IMR-90 (cell line): Measurements from ENCODE around the gene GALNT8. TPM values are rescaled to one million over a fixed set of nuclear protein-coding genes. Genes with fewer than 3 reads are reported as not detected.

Experiments
- ATAC-seq: fragments of 200-7000 bp; cut with Tn5 transposase; 2 replicates; pipeline ENCODE4 v1.9.1; 2020; ENCODE audit warnings: low read depth, mild to moderate bottlenecking, moderate library complexity
- BruUV-seq: library from RNA; stranded (reverse); fragments of 400-500 nt; replicated peaks from 2 replicates; lab custom pipeline; 2021; lab: Mats Ljungman, UMichigan
- CTCF ChIA-PET: fragments of 300-600 bp; formaldehyde crosslinking; extraction: SDS; loops from one replicate; lab custom pipeline; 2021; ENCODE audit warnings: antibody characterized with exemption; lab: Yijun Ruan, JAX
- POLR2A ChIA-PET: fragments of 300-600 bp; sonication (Branson Sonifier 250); formaldehyde crosslinking; loops from one replicate; lab custom pipeline; 2022; ENCODE audit warnings: antibody characterized with exemption; ENCODE audit not compliant: unreplicated experiment; lab: Charles Lee
- DNase-seq: peaks from one replicate; pipeline ENCODE4 v3.0.0; 2013
- H2AFZ ChIP-seq: replicated peaks from 2 replicates; pipeline ENCODE3; 2013; ENCODE audit warnings: low read length, mild to moderate bottlenecking; ENCODE audit not compliant: poor library complexity
- H2AK5ac ChIP-seq: 2 replicates; pipeline ENCODE4 v1.6.1; 2013; ENCODE audit warnings: low read depth, low read length, inconsistent platforms
- H2AK9ac ChIP-seq: replicated peaks from 2 replicates; pipeline ENCODE3; 2013; ENCODE audit warnings: mild to moderate bottlenecking, low read depth, low read length, moderate library complexity; ENCODE audit not compliant: poor library complexity
- H2BK120ac ChIP-seq: 2 replicates; pipeline ENCODE4 v1.6.1; 2013; ENCODE audit warnings: low read depth, low read length, inconsistent platforms
- H2BK15ac ChIP-seq: 3 replicates; pipeline ENCODE4 v1.6.1; 2013; ENCODE audit warnings: low read depth, low read length, inconsistent platforms
- H2BK20ac ChIP-seq: 2 replicates; pipeline ENCODE4 v1.6.1; 2013; ENCODE audit warnings: low read depth, mild to moderate bottlenecking, inconsistent platforms, low read length, moderate library complexity
- H2BK5ac ChIP-seq: 2 replicates; pipeline ENCODE4 v1.6.1; 2013; ENCODE audit warnings: mild to moderate bottlenecking, low read depth, low read length, inconsistent platforms; ENCODE audit not compliant: poor library complexity, severe bottlenecking
- H3K14ac ChIP-seq: replicated peaks from 2 replicates; pipeline ENCODE4 v1.6.1; 2013; ENCODE audit warnings: low read depth, low read length, inconsistent platforms
- H3K18ac ChIP-seq: 2 replicates; pipeline ENCODE4 v1.6.1; 2013; ENCODE audit warnings: low read depth, low read length, control low read depth
- H3K23ac ChIP-seq: 2 replicates; pipeline ENCODE4 v1.6.1; 2013; ENCODE audit warnings: low read depth, low read length, inconsistent platforms
- H3K27ac ChIP-seq: 2 replicates; pipeline ENCODE4 v1.5.1; 2013; ENCODE audit warnings: mild to moderate bottlenecking, control low read depth, low read length; ENCODE audit not compliant: insufficient read depth
- H3K27me3 ChIP-seq: 2 replicates; pipeline ENCODE4 v1.6.1; 2013; ENCODE audit warnings: low read length; ENCODE audit not compliant: control insufficient read depth, insufficient read depth
- H3K36me3 ChIP-seq: 2 replicates; pipeline ENCODE4 v1.6.1; 2013; ENCODE audit warnings: low read length, mixed read lengths; ENCODE audit not compliant: control insufficient read depth, insufficient read depth
- H3K4ac ChIP-seq: 2 replicates; pipeline ENCODE4 v1.6.1; 2013; ENCODE audit warnings: low read depth, low read length, inconsistent platforms
- H3K4me1 ChIP-seq: 2 replicates; pipeline ENCODE4 v1.6.1; 2013; ENCODE audit warnings: low read length, mixed read lengths; ENCODE audit not compliant: control insufficient read depth, insufficient read depth
- H3K4me2 ChIP-seq: 2 replicates; pipeline ENCODE4 v1.6.1; 2013; ENCODE audit warnings: low read depth, mild to moderate bottlenecking, control low read depth, low read length, moderate library complexity
- H3K4me3 ChIP-seq: 2 replicates; pipeline ENCODE4 v1.5.1; 2013; ENCODE audit warnings: low read depth, mild to moderate bottlenecking, control low read depth, low read length, moderate library complexity; ENCODE audit not compliant: insufficient read depth
- H3K56ac ChIP-seq: 2 replicates; pipeline ENCODE4 v1.6.1; 2013; ENCODE audit warnings: low read length, inconsistent platforms; ENCODE audit not compliant: insufficient read depth; ENCODE audit errors: extremely low read depth
- H3K79me1 ChIP-seq, 2 experiments: 2 replicates each; pipeline ENCODE4 v1.6.1; 2013; ENCODE audit warnings: low read length in 2 of 2, inconsistent platforms in 1 of 2, low read depth in 1 of 2
- H3K9ac ChIP-seq: 2 replicates; pipeline ENCODE4 v1.6.1; 2013; ENCODE audit warnings: low read depth, low read length, control low read depth
- H3K9me1 ChIP-seq: 2 replicates; pipeline ENCODE4 v1.6.1; 2013; ENCODE audit warnings: low read length, inconsistent platforms; ENCODE audit not compliant: insufficient read depth
- H3K9me3 ChIP-seq: 2 replicates; pipeline ENCODE4 v1.6.1; 2013; ENCODE audit warnings: low read length; ENCODE audit not compliant: control insufficient read depth, insufficient read depth
- H4K20me1 ChIP-seq: 2 replicates; pipeline ENCODE4 v1.6.1; 2013; ENCODE audit warnings: low read length, inconsistent platforms; ENCODE audit not compliant: insufficient read depth
- H4K5ac ChIP-seq: 2 replicates; pipeline ENCODE4 v1.6.1; 2013; ENCODE audit warnings: mild to moderate bottlenecking, low read depth, low read length, control low read depth
- H4K8ac ChIP-seq, 2 experiments: 2 replicates each; pipeline ENCODE4 v1.6.1; 2013; ENCODE audit warnings: low read depth in 2 of 2, low read length in 2 of 2, control low read depth in 1 of 2, inconsistent platforms in 1 of 2
- H4K91ac ChIP-seq: 2 replicates; pipeline ENCODE4 v1.6.1; 2013; ENCODE audit warnings: low read depth, low read length, inconsistent platforms; ENCODE audit not compliant: insufficient read depth
- BHLHE40 ChIP-seq: fragments of 150-350 bp; IDR thresholded peaks from 2 replicates; pipeline ENCODE4 v1.6.1; 2016; ENCODE audit warnings: mild to moderate bottlenecking, low read depth, low read length
- CEBPB ChIP-seq: IDR thresholded peaks from 2 replicates; pipeline ENCODE4 v1.6.1; 2012; ENCODE audit warnings: low read depth, low read length, improper control_type of control experiment
- CHD1 ChIP-seq: IDR thresholded peaks from 2 replicates; pipeline ENCODE4 v1.6.1; 2012; ENCODE audit warnings: low read depth, low read length, improper control_type of control experiment
- MAFK ChIP-seq: IDR thresholded peaks from 2 replicates; pipeline ENCODE4 v1.6.1; 2012; ENCODE audit warnings: low read depth, low read length, improper control_type of control experiment
- MAZ ChIP-seq: IDR thresholded peaks from 2 replicates; pipeline ENCODE4 v1.6.1; 2012; ENCODE audit warnings: low read depth, mild to moderate bottlenecking, low read length, improper control_type of control experiment, moderate library complexity, borderline replicate concordance
- MXI1 ChIP-seq: IDR thresholded peaks from 2 replicates; pipeline ENCODE4 v1.6.1; 2012; ENCODE audit warnings: low read depth, mild to moderate bottlenecking, low read length, moderate library complexity, borderline replicate concordance
- NFE2L2 ChIP-seq: fragments of 150-350 bp; IDR thresholded peaks from 2 replicates; pipeline ENCODE4 v1.6.1; 2016; ENCODE audit warnings: low read depth, mild to moderate bottlenecking, low read length
- POLR2A ChIP-seq: IDR thresholded peaks from 2 replicates; pipeline ENCODE4 v1.6.1; 2012; ENCODE audit warnings: mild to moderate bottlenecking, low read depth, low read length
- RAD21 ChIP-seq: IDR thresholded peaks from 2 replicates; pipeline ENCODE4 v1.6.1; 2012; ENCODE audit warnings: low read length, improper control_type of control experiment
- RFX5 ChIP-seq: IDR thresholded peaks from 2 replicates; pipeline ENCODE4 v1.8.0; 2012; ENCODE audit warnings: low read depth, mild to moderate bottlenecking, low read length, moderate library complexity
- SMC3 ChIP-seq: fragments of 150-350 bp; IDR thresholded peaks from 2 replicates; pipeline ENCODE4 v1.6.1; 2016; ENCODE audit warnings: low read depth, mild to moderate bottlenecking, antibody characterized with exemption, low read length, moderate library complexity
- USF2 ChIP-seq: fragments of 150-350 bp; IDR thresholded peaks from 2 replicates; pipeline ENCODE4 v1.6.1; 2017; ENCODE audit warnings: mild to moderate bottlenecking, antibody characterized with exemption, low read length, low read depth
- WGBS, 2 experiments: methylation state at CpG; one replicate each; pipeline versions ENCODE4 v1.1.5 to v1.1.7; 2013; ENCODE audit warnings: missing lambda C conversion rate in 2 of 2; ENCODE audit not compliant: insufficient read length in 1 of 2; ENCODE audit errors: extremely low coverage in 2 of 2; 5-methylcytosine and 5-hydroxymethylcytosine counted together
- dilution Hi-C: fragments of 300-500 bp; cut with HindIII; formaldehyde crosslinking; loops from one replicate; pipeline ENCODE4 v1.14.3; 2018; ENCODE audit warnings: low sequenced_read_pairs; ENCODE audit not compliant: unreplicated experiment
- in situ Hi-C: fragments of 300-500 bp; cut with MboI; formaldehyde crosslinking; loops from 3 replicates; pipeline ENCODE4 v1.14.3; 2019; ENCODE audit warnings: low sequenced_read_pairs, inconsistent platforms, mixed read lengths
- intact Hi-C: fragments of 100-400 bp; cut with micrococcal nuclease; formaldehyde crosslinking; loops from 2 replicates; pipeline ENCODE4 v1.10.0; 2022
- polyA plus RNA-seq, 3 experiments: library from polyadenylated mRNA; depleted of rRNA; stranded (reverse); fragments of >200 nt; gene quantifications; 2 replicates each; pipeline ENCODE4 v1.2.3, GENCODE V29; 2012; ENCODE audit warnings: low replicate concordance in 1 of 3
- total RNA-seq: library from RNA; depleted of rRNA; stranded (reverse); fragments of >200 nt; gene quantifications from 2 replicates; pipeline ENCODE4 v1.2.3, GENCODE V29; 2012
- TF ChIP-seq, protein P1 (sequence below): fragments of 150-350 bp; IDR thresholded peaks from 2 replicates; pipeline ENCODE4 v1.6.1; 2016; ENCODE audit warnings: low read depth, mild to moderate bottlenecking, low read length, moderate library complexity, borderline replicate concordance

Gene GALNT8
- total and polyA plus RNA-seq, 2 of the 4 experiments (the other 2 are of a cell fraction) = not detected

GRCh38 chr12:4767186-4767585, 47.0 kb downstream of the GALNT8 start:
- Histone ChIP-seq H3K4me3 (no peak overlapping the region), H3K4me1 (no peaks in the 10 kb centered on the region), H3K9me1 (no peaks in the 10 kb centered on the region), H4K91ac (no peak overlapping the region), H2BK20ac (no peak overlapping the region), H2AK9ac (no peak overlapping the region), H3K36me3 (no peaks in the 10 kb centered on the region), H2BK5ac (no peak overlapping the region), H4K5ac (no peak overlapping the region), H3K18ac (no peak overlapping the region), H3K27ac (no peak overlapping the region), H3K23ac (no peak overlapping the region), H2AFZ (no peak overlapping the region), H3K27me3 (peaks cover 3% of the 10 kb centered on the region), H4K20me1 (no peaks in the 10 kb centered on the region), H3K4ac (no peak overlapping the region), H2BK120ac (no peak overlapping the region), H3K9ac (no peak overlapping the region), H2AK5ac (no peak overlapping the region), H3K4me2 (no peak overlapping the region), H3K9me3 (no peaks in the 10 kb centered on the region), H2BK15ac (no peak overlapping the region), H3K79me1 (no peaks in the 10 kb centered on the region), H4K8ac (no peak overlapping the region), H3K14ac (no peak overlapping the region), H3K56ac (no peak overlapping the region)
- POLR2A ChIA-PET = no interaction called here
- DNase-seq (no peak), ATAC-seq (no peak)
- dilution Hi-C loops = no loop called here
- 0% methylated on average over 1 of the region's 2 CpGs; no CpG with 5 or more reads in 1 of the 2 experiments for WGBS, 2 experiments
- no TSS peak for BruUV-seq
- intact Hi-C loops = no loop called here
- TF ChIP-seq, protein P1, sequence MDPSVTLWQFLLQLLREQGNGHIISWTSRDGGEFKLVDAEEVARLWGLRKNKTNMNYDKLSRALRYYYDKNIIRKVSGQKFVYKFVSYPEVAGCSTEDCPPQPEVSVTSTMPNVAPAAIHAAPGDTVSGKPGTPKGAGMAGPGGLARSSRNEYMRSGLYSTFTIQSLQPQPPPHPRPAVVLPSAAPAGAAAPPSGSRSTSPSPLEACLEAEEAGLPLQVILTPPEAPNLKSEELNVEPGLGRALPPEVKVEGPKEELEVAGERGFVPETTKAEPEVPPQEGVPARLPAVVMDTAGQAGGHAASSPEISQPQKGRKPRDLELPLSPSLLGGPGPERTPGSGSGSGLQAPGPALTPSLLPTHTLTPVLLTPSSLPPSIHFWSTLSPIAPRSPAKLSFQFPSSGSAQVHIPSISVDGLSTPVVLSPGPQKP = no peak
- TF ChIP-seq NFE2L2 (no peak), RAD21 (no peak), POLR2A (no peak), BHLHE40 (no peak), MXI1 (no peak), CEBPB (no peak), USF2 (no peak), MAZ (no peak), RFX5 (no peak), SMC3 (no peak), MAFK (no peak), CHD1 (no peak)
- CTCF ChIA-PET = no interaction called here
- in situ Hi-C loops = no loop called here
